Measurements from ENCODE around the gene ACVRL1.

Gene ACVRL1

DNA sequence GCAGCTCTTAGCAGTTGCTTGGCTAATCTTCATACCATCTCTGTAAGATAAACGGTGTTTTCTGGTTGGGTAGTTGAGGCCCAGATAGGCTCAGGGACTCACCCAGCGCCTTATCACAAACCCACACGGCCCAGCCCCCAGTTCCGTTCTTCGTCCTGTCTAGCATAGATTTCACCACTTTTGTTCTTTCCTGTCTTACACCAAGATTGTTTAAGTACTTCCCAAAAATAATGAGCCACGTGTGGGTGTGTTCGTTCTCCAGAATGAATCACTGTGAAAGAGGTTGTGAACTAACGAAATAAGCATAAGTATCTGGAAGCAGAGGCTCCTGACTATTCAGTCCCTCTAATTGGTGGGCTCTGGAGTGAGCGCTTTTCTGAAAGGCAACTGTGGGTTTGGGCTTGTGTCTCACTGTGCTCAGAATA is 65.6 kb downstream of the ACVRL1 start:
- Histone ChIP-seq H4K20me1 (ENCODE audit: insufficient read depth, low read length) (no peaks in the 10 kb centered on the region), H3K79me2 (ENCODE audit: low read length) (no peaks in the 10 kb centered on the region), H3K4me1 (ENCODE audit: low read length) (peaks cover 17% of the 10 kb centered on the region), H3K27me3 (replicated peaks; ENCODE audit: insufficient read depth, low read length) (peaks cover 26% of the 10 kb centered on the region; the same call in 1 of the 2 replicates), H3K9ac (ENCODE audit: low read length) (no peak overlapping the region), H3K4me3 (ENCODE audit: low read length) (no peak overlapping the region), H2AFZ (ENCODE audit: low read length) (no peak overlapping the region), H3K4me2 (ENCODE audit: low read depth, low read length) (no peak overlapping the region), H3K9me2 (replicated peaks; ENCODE audit: insufficient read depth, low read length) (no peaks in the 10 kb centered on the region), H3K27ac (ENCODE audit: low read length) (no peak overlapping the region), H3K36me3 (replicated peaks; ENCODE audit: insufficient read depth, low read length) (no peaks in the 10 kb centered on the region), H3F3A (ENCODE audit: insufficient read depth, low read length) (peaks cover 4% of the 10 kb centered on the region), H3K9me3 (replicated peaks; ENCODE audit: insufficient read depth, low read length) (no peaks in the 10 kb centered on the region)
- no peak for TF ChIP-seq EZH2phosphoT487 (IDR thresholded peaks at IDR 0.05; ENCODE audit: low read length)
- TF ChIP-seq EZH2 (optimal IDR thresholded peaks at IDR 0.05; ENCODE audit: low read depth, low read length) = no peak
- TF ChIP-seq, protein P1, sequence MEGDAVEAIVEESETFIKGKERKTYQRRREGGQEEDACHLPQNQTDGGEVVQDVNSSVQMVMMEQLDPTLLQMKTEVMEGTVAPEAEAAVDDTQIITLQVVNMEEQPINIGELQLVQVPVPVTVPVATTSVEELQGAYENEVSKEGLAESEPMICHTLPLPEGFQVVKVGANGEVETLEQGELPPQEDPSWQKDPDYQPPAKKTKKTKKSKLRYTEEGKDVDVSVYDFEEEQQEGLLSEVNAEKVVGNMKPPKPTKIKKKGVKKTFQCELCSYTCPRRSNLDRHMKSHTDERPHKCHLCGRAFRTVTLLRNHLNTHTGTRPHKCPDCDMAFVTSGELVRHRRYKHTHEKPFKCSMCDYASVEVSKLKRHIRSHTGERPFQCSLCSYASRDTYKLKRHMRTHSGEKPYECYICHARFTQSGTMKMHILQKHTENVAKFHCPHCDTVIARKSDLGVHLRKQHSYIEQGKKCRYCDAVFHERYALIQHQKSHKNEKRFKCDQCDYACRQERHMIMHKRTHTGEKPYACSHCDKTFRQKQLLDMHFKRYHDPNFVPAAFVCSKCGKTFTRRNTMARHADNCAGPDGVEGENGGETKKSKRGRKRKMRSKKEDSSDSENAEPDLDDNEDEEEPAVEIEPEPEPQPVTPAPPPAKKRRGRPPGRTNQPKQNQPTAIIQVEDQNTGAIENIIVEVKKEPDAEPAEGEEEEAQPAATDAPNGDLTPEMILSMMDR (IDR thresholded peaks at IDR 0.05; ENCODE audit: low read length) = no peak
- no peak for DNase-seq
